Regular cardiac myocyte (primary cell): ENCODE data around the gene LRRC75A. TPM values are rescaled to one million over a fixed set of nuclear protein-coding genes. Genes with fewer than 3 reads are reported as not detected.

ENCODE experiments used
- total RNA-seq: library from RNA; depleted of rRNA; stranded (reverse); fragments of >200 nt; gene quantifications from 2 replicates; pipeline ENCODE4 v1.2.3, GENCODE V29; 2014

The LRRC75A gene
- total RNA-seq = 0.58 and 1.1 TPM in 2 replicates

GRCh38 chr17:16491703-16492612 is at the start of gene LRRC75A:
TSS of gene LRRC75A (minus strand) at chr17:16492193. CDS start at chr17:16491990, 203 bp downstream.

GRCh38 chr17:16415031-16415924 is 76.7 kb downstream of the LRRC75A start, which contains the start of gene TRPV2:
TSS of gene TRPV2 (plus strand) at chr17:16415571. CDS start at chr17:16417669, 2,098 bp downstream.

Other genes starting within 250 kb of the LRRC75A start
- 15.2 and 26.6 TPM in 2 replicates for gene CENPV, start 138.7 kb downstream of the LRRC75A start, total RNA-seq
- gene UBB, start 111.1 kb downstream of the LRRC75A start, total RNA-seq = 2,132 and 2,899 TPM in 2 replicates
- gene TRPV2, start 76.6 kb downstream of the LRRC75A start, total RNA-seq = 91.3 and 188 TPM in 2 replicates
- gene ZNF287, start 77.0 kb upstream of the LRRC75A start, total RNA-seq = 4.0 and 8.2 TPM in 2 replicates
- gene ZNF624, start 161.7 kb upstream of the LRRC75A start, total RNA-seq = 4.2 and 5.1 TPM in 2 replicates
- gene CCDC144A, start 198.0 kb upstream of the LRRC75A start, total RNA-seq = 1.4 and 5.0 TPM in 2 replicates